ENCODE results near the gene CEBPA.

The CEBPA gene

DNA sequence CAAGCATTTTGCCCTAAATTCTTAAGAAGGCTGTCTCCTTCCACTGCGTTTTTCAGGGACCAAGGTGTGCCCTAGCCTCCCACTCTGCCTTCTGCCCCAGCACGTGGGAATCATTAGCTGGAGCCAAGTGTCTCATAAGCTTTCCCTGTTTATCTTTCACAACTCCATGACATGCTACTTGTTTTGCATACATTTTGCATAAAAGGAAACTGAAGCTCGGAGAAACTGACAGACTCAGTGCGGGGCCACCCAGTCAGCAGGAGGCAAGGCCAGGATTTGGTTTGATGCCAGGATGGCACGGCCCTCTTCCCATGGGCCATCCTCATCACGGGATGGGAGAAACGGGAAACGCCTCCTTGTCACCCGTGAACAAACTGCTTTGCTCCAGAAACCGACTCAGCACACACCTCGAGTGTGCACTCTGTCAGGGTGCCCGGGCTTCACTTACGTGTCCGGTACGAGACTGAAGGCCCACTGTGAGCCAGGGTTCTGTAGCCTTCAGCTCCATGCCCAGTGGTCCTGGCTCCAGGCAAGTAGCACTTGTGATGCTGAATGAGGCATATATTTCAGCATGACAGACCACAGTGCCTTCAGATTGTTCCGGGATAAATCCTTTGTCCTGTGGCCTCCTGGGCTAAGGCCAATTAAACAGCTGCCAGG lies 9.6 kb downstream of the CEBPA start:
- Histone ChIP-seq H3K9me3 (ENCODE audit: control insufficient read depth in 1 of 2, low read length in 2 of 2) (peaks cover 8 to 13% of the 10 kb centered on the region in 2 donors), H3K4me3 (ENCODE audit: low read depth in 1 of 2, low read length in 2 of 2) (no peak overlapping the region), H3K4me1 (ENCODE audit: control insufficient read depth in 1 of 2, insufficient read depth in 2 of 2, low read length in 2 of 2) (peaks cover 7 to 16% of the 10 kb centered on the region in 2 donors), H3K27me3 (ENCODE audit: low read depth, low read length) (no peaks in the 10 kb centered on the region), H3K36me3 (ENCODE audit: control insufficient read depth in 1 of 2, insufficient read depth in 2 of 2, low read length in 2 of 2) (no peaks in the 10 kb centered on the region), H3K27ac (ENCODE audit: low read length) (peak overlapping the region; percentile 41)

DNA sequence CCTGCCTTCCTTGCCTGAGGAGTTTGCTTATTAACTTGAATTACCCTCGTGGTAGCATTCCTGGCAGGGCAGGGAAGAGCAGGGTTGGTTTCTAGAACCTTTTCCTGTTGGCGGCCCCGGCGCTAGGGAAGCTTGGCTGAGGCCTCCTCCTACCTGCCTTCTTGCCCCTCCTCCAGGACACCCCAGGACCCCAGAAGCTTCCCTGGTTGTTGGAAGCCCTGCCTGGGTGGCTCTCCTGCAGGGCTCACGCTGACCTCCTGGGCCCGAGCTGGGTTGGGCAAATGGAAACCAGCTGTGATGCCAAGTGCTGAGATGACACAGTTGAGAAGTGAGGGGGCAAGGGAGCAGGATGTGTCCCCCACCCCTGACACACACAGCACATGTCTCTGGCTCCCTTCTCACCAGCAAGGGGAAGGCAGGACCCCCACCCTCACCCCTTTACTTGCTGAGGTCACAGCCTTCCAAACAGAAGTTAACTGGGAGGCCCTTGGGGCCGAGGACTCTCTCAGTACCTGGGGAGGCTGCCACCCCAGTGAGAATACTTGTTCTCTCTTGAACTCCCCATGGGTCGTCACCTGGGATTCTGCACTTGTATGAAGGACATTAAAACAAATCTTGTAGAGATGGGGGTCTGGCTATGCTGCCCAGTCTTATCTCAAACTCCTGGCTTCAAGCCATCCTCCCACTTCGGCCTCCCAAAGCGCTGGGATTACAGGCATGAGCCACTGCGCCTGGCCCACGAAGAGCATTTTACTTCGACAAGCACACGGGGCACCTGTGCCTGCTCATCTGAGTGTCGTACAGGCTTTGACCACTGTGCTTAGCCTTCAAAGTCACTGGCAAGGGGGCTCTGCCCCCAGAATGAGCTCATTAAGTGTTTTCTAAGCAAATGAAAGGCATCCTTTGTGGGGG lies 10.5 kb downstream of the CEBPA start:
- no peak overlapping the region for H3K4me3 ChIP-seq (ENCODE audit: low read depth in 1 of 2, low read length in 2 of 2)
- H3K4me1 ChIP-seq (ENCODE audit: control insufficient read depth in 1 of 2, insufficient read depth in 2 of 2, low read length in 2 of 2): peaks cover 7 to 16% of the 10 kb centered on the region in 2 donors
- H3K27me3 ChIP-seq (ENCODE audit: low read depth, low read length): no peaks in the 10 kb centered on the region
- H3K9me3 ChIP-seq (ENCODE audit: control insufficient read depth in 1 of 2, low read length in 2 of 2): peaks cover 8 to 13% of the 10 kb centered on the region in 2 donors
- no peaks in the 10 kb centered on the region for H3K36me3 ChIP-seq (ENCODE audit: control insufficient read depth in 1 of 2, insufficient read depth in 2 of 2, low read length in 2 of 2)
- H3K27ac ChIP-seq (ENCODE audit: low read length): no peak overlapping the region

DNA sequence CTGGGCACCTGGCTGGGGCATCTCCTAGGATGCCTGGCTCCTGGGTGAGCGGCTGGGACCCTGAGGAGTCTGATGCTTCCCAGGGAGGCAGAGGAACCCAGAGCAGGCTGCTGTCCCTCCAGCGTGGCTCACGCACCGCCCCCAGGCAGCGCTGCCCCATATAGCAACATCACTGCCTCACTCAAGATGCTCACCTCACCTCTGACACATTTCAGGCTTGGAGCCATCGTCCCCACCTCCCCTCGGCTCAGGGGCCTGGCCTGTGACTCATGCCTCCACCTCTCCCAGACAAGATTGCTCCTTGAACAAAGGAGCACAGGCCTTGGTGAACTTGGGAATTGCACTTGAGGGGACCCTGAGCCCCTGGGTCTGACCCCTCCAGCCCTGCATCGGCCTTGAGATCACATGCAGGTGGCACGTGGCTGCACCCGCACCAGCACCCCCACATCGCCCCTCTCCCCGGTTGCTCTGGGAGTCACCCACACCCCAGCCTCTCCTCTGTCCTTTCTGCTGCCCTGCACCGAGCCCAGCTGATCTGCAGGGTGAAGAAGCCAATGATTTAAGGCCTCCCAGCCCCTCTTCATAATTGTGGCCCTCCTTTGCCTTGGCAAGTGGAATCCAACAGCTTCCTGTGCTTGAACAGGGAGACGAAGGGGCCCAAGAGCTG lies 11.2 kb downstream of the CEBPA start:
- H3K27me3 ChIP-seq (ENCODE audit: low read depth, low read length): no peaks in the 10 kb centered on the region
- H3K4me1 ChIP-seq (ENCODE audit: control insufficient read depth in 1 of 2, insufficient read depth in 2 of 2, low read length in 2 of 2): peaks cover 7 to 13% of the 10 kb centered on the region in 2 donors
- H3K36me3 ChIP-seq (ENCODE audit: control insufficient read depth in 1 of 2, insufficient read depth in 2 of 2, low read length in 2 of 2): no peaks in the 10 kb centered on the region
- H3K9me3 ChIP-seq (ENCODE audit: control insufficient read depth in 1 of 2, low read length in 2 of 2): peaks cover 8 to 13% of the 10 kb centered on the region in 2 donors
- H3K27ac ChIP-seq (ENCODE audit: low read length): no peak overlapping the region
- no peak overlapping the region for H3K4me3 ChIP-seq (ENCODE audit: low read depth in 1 of 2, low read length in 2 of 2)

DNA sequence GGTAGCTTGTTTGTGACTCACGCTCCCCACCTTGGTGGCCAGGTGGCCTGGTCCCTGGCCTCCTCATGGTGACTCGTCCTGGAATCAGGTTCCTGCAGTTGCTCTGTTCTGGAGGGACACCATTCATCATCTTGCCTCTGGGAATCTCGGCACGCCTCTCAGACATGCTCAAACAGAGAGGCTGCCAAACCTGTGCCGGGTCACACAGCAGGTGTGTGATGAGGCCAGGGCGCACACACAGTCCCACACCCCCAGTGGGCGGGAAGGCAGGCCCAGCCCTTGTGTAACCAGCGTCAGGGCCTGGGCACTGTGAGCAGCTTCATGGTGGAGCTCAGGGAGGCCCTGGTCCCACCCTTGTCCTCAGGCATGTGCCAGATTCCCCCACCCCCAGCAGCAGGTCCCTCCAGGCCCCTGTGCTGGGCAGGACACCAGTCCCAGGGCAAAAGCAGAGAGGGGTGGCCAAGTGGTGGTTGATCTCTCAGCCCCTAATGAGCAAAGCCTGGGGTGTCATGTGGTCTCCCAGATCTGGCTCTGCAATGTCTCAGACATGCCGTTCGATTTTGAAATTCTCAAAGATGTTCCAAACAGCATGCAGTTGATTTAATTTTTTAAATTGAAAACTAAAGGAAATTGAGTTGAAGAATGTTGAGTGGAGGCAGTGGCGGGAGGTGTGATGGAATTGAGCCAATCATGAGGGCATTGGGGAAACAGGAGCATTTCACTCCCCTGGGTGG lies 12.1 kb downstream of the CEBPA start:
- Histone ChIP-seq H3K27ac (ENCODE audit: low read length) (no peak overlapping the region), H3K9me3 (ENCODE audit: control insufficient read depth in 1 of 2, low read length in 2 of 2) (peaks cover 8 to 13% of the 10 kb centered on the region in 2 donors), H3K4me1 (ENCODE audit: control insufficient read depth in 1 of 2, insufficient read depth in 2 of 2, low read length in 2 of 2) (peaks cover 7 to 13% of the 10 kb centered on the region in 2 donors), H3K4me3 (ENCODE audit: low read depth in 1 of 2, low read length in 2 of 2) (no peak overlapping the region), H3K27me3 (ENCODE audit: low read depth, low read length) (no peaks in the 10 kb centered on the region), H3K36me3 (ENCODE audit: control insufficient read depth in 1 of 2, insufficient read depth in 2 of 2, low read length in 2 of 2) (no peaks in the 10 kb centered on the region)

DNA sequence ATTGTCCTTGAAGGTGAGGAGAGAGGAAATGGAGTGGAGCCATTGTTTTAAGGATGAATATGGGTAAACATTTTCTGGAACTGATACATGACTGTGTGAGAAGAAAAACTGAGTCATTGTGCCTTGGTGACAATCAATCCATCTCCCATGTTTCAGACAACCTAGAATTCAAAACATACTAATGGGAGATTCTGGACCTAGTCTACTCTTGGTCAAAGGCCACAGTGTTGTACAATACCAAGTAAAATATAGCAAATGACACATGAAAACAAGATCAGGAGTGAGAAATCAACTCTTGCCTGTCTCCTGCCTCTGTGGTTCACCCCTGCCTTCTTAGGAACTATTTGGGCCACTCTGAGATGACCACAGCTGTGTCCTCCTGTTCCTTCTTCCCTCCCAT lies 13.1 kb downstream of the CEBPA start:
- Histone ChIP-seq H3K9me3 (ENCODE audit: control insufficient read depth in 1 of 2, low read length in 2 of 2) (peaks cover 8 to 13% of the 10 kb centered on the region in 2 donors), H3K27me3 (ENCODE audit: low read depth, low read length) (no peaks in the 10 kb centered on the region), H3K4me3 (ENCODE audit: low read depth in 1 of 2, low read length in 2 of 2) (no peak overlapping the region), H3K36me3 (ENCODE audit: control insufficient read depth in 1 of 2, insufficient read depth in 2 of 2, low read length in 2 of 2) (no peaks in the 10 kb centered on the region), H3K27ac (ENCODE audit: low read length) (no peak overlapping the region), H3K4me1 (ENCODE audit: control insufficient read depth in 1 of 2, insufficient read depth in 2 of 2, low read length in 2 of 2) (peaks cover 7 to 13% of the 10 kb centered on the region in 2 donors)

DNA sequence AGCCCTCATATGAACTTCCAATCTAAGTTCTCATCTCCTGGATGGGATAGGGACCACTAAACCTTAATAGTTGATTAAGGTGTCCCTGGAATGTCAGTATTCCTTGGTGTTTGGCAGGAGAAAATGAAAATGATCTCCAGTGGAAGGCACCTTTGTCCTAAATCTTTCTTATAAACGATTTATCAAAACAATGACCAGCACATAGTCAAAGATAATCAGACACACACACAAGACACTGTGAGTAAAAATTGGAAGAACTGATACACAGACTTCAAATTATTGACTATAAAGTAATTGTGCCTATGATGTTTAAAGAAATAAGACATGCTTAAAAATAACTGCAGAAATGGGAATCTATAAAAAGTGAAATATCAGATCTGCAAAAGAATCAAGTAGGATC lies 13.7 kb downstream of the CEBPA start:
- Histone ChIP-seq H3K27me3 (ENCODE audit: low read depth, low read length) (no peaks in the 10 kb centered on the region), H3K4me1 (ENCODE audit: control insufficient read depth in 1 of 2, insufficient read depth in 2 of 2, low read length in 2 of 2) (peaks cover 7 to 12% of the 10 kb centered on the region in 2 donors), H3K27ac (ENCODE audit: low read length) (no peak overlapping the region)

DNA sequence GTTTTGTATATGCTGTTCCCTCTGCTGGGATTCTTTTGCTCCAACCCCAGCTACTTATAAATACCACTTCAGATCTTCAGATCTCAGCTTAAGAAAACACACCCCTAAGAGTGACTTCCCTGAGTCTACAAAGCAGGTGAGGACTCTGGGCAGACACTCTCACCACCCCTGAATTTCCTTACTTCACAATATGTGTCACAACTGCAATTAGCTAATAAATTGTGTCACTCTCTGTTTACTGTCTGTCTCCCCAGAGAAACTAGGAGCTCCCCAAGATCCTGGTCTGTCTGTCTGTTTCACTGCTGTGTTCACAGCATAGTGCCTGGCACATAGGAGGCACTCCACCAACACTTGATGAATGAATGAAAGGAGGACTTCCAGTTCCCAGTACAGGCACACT lies 14.4 kb downstream of the CEBPA start:
- no peaks in the 10 kb centered on the region for H3K36me3 ChIP-seq (ENCODE audit: control insufficient read depth in 1 of 2, insufficient read depth in 2 of 2, low read length in 2 of 2)
- H3K4me1 ChIP-seq (ENCODE audit: control insufficient read depth in 1 of 2, insufficient read depth in 2 of 2, low read length in 2 of 2): peaks cover 6% of the 10 kb centered on the region in 2 donors
- no peaks in the 10 kb centered on the region for H3K27me3 ChIP-seq (ENCODE audit: low read depth, low read length)
- no peak overlapping the region for H3K4me3 ChIP-seq (ENCODE audit: low read depth in 1 of 2, low read length in 2 of 2)
- H3K9me3 ChIP-seq (ENCODE audit: control insufficient read depth in 1 of 2, low read length in 2 of 2): peaks cover 8 to 13% of the 10 kb centered on the region in 2 donors
- no peak overlapping the region for H3K27ac ChIP-seq (ENCODE audit: low read length)

More for the DNA sequence above, 13.7 kb downstream of the CEBPA start:
- no peak overlapping the region for H3K4me3 ChIP-seq (ENCODE audit: low read depth in 1 of 2, low read length in 2 of 2)
- peaks cover 8 to 13% of the 10 kb centered on the region in 2 donors for H3K9me3 ChIP-seq (ENCODE audit: control insufficient read depth in 1 of 2, low read length in 2 of 2)
- H3K36me3 ChIP-seq (ENCODE audit: control insufficient read depth in 1 of 2, insufficient read depth in 2 of 2, low read length in 2 of 2): no peaks in the 10 kb centered on the region

DNA sequence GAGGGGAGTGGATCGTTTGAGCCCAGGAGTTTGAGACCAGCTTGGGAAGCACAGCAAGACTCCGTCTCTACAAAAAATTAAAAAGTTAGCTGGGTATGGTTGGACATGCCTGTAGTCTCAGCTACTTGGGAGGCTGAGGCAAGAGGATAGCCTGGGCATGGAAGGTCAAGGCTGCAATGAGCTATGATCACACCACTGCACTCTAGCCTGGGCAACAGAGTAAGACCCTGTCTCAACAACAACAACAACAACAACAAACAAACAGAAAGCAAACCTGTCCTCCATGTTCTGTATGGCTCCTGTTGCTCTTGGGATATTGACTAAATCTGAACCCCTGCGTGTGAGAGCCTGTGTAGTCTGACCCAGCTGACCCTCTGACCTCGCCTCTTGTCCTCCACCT lies 14.9 kb downstream of the CEBPA start:
- no peaks in the 10 kb centered on the region for H3K27me3 ChIP-seq (ENCODE audit: low read depth, low read length)
- H3K27ac ChIP-seq (ENCODE audit: low read length): no peak overlapping the region
- H3K9me3 ChIP-seq (ENCODE audit: control insufficient read depth in 1 of 2, low read length in 2 of 2): peaks cover 8 to 13% of the 10 kb centered on the region in 2 donors
- H3K36me3 ChIP-seq (ENCODE audit: control insufficient read depth in 1 of 2, insufficient read depth in 2 of 2, low read length in 2 of 2): no peaks in the 10 kb centered on the region
- H3K4me3 ChIP-seq (ENCODE audit: low read depth in 1 of 2, low read length in 2 of 2): no peak overlapping the region
- H3K4me1 ChIP-seq (ENCODE audit: control insufficient read depth in 1 of 2, insufficient read depth in 2 of 2, low read length in 2 of 2): peaks cover under 1 to 3% of the 10 kb centered on the region in 2 donors

DNA sequence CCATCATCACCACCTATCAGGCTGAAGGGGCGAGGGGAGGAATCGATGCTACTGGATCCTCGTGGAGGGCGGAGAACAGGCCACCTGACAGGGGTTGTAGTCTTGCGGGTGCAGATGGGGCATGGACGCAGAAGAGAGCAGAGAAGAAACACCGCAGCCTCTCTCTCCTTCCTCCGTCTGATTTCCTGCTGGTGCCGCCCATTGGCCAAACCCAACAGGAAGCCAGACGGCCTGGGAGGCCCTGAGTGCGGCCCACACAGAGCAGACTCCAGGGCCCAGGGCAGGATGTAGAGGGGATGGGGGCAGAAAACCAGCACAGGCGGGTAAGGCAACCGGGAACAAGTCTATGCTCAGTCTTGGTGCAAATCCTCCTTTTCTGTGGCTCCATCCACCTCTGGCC lies 15.4 kb downstream of the CEBPA start:
- Histone ChIP-seq H3K27ac (ENCODE audit: low read length) (no peak overlapping the region), H3K4me1 (ENCODE audit: control insufficient read depth in 1 of 2, insufficient read depth in 2 of 2, low read length in 2 of 2) (peaks cover 0 to 3% of the 10 kb centered on the region in 2 donors), H3K36me3 (ENCODE audit: control insufficient read depth in 1 of 2, insufficient read depth in 2 of 2, low read length in 2 of 2) (no peaks in the 10 kb centered on the region), H3K27me3 (ENCODE audit: low read depth, low read length) (no peaks in the 10 kb centered on the region), H3K9me3 (ENCODE audit: control insufficient read depth in 1 of 2, low read length in 2 of 2) (peaks cover 8 to 13% of the 10 kb centered on the region in 2 donors), H3K4me3 (ENCODE audit: low read depth in 1 of 2, low read length in 2 of 2) (no peak overlapping the region)

DNA sequence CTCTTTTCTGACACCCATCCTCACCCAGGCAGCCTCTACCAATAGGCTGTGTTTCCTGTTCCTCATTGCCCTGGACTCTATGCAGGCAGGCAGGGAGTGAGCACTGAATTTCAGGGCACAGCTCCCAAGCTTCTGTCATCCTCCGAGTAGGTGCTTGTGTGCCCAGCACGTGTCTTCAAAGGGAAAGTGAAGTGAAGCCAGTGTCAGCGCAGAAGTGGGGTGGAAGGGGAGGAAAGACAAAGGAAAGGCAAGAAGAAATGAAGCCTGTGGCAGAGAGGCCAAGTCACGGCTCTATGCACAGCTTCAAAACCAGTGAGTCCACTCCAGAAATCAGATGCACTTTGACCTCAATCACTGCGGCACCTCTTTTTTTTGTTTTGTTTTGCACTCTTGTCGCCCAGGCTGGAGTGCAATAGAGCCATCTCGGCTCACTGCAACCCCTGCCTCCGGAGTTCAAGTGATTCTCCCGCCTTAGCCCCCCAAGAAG lies 16.9 kb downstream of the CEBPA start:
- Histone ChIP-seq H3K27me3 (ENCODE audit: low read depth, low read length) (no peaks in the 10 kb centered on the region), H3K27ac (ENCODE audit: low read length) (no peak overlapping the region), H3K4me3 (ENCODE audit: low read depth in 1 of 2, low read length in 2 of 2) (no peak overlapping the region), H3K9me3 (ENCODE audit: control insufficient read depth in 1 of 2, low read length in 2 of 2) (peaks cover 8 to 13% of the 10 kb centered on the region in 2 donors), H3K36me3 (ENCODE audit: control insufficient read depth in 1 of 2, insufficient read depth in 2 of 2, low read length in 2 of 2) (no peaks in the 10 kb centered on the region), H3K4me1 (ENCODE audit: control insufficient read depth in 1 of 2, insufficient read depth in 2 of 2, low read length in 2 of 2) (no peaks in the 10 kb centered on the region)

Data from muscle layer of duodenum (tissue), 2 donors.